Measurements from ENCODE around the gene RXFP1.
A peak's percentile ranks its signal among the peaks of the same experiment; 100 is the strongest.
"Not testable (repeated sequence)": the region's sequence is repeated elsewhere in the genome, so short reads cannot be mapped to it uniquely, and the experiment has no call there.

The RXFP1 gene

DNA sequence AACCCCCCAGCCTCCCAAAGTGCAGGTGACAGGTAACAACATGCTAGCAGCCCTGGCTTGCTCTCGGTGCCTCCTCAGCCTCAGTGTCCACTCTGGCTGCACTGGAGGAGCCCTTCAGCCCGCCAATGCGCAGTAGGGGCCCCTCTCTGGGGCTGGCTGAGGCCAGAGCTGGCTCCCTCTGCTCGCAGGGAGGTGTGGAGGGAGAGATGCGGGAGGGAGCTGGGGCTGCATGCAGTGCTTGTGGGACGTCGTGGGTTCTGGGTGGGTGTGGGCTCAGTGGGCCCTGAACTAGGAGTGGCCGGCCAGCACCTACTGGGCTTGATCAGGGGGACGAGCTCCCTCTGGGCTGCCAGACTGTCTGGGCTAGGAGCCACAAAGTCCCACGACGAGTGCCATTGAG, 135.6 kb downstream of the RXFP1 start:
- POLR2A ChIA-PET = no interaction called here
- CTCF ChIA-PET = no interaction called here
- no peak for DNase-seq (ENCODE audit: extremely low spot score)
- TF ChIP-seq CTBP1 (IDR thresholded peaks at IDR 0.05; ENCODE audit: borderline replicate concordance) (no peak), L3MBTL2 (conservative IDR thresholded peaks at IDR 0.05) (no peak), LEF1 (IDR thresholded peaks at IDR 0.05; ENCODE audit: borderline replicate concordance) (no peak), TARDBP (IDR thresholded peaks at IDR 0.05) (no peak), HDGF (IDR thresholded peaks at IDR 0.05; ENCODE audit: borderline replicate concordance) (no peak)
- TF ChIP-seq, protein P1, sequence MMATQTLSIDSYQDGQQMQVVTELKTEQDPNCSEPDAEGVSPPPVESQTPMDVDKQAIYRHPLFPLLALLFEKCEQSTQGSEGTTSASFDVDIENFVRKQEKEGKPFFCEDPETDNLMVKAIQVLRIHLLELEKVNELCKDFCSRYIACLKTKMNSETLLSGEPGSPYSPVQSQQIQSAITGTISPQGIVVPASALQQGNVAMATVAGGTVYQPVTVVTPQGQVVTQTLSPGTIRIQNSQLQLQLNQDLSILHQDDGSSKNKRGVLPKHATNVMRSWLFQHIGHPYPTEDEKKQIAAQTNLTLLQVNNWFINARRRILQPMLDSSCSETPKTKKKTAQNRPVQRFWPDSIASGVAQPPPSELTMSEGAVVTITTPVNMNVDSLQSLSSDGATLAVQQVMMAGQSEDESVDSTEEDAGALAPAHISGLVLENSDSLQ (IDR thresholded peaks at IDR 0.05) = no peak

DNA sequence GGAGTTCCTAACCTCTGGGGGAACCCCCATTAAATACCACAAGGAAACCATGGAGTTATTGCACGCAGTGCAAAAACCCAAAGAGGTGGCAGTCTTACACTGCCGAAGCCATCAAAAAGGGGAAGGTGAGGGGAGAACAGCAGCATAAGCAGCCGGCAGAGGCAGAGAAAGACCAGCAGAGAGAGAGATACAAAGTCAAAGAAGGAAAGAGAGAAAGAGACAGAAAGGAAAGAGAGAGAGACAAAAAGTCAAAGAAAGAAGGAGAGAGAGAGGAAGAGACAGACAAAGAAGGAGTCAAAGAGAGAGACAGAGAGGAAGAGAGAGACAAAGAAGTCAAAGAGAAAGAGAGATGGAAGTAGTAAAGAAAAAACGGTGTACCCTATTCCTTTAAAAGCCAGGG, 141.6 kb downstream of the RXFP1 start:
- POLR2A ChIA-PET; DNase-seq (ENCODE audit: extremely low spot score); CTCF ChIA-PET: not testable (repeated sequence)

DNA sequence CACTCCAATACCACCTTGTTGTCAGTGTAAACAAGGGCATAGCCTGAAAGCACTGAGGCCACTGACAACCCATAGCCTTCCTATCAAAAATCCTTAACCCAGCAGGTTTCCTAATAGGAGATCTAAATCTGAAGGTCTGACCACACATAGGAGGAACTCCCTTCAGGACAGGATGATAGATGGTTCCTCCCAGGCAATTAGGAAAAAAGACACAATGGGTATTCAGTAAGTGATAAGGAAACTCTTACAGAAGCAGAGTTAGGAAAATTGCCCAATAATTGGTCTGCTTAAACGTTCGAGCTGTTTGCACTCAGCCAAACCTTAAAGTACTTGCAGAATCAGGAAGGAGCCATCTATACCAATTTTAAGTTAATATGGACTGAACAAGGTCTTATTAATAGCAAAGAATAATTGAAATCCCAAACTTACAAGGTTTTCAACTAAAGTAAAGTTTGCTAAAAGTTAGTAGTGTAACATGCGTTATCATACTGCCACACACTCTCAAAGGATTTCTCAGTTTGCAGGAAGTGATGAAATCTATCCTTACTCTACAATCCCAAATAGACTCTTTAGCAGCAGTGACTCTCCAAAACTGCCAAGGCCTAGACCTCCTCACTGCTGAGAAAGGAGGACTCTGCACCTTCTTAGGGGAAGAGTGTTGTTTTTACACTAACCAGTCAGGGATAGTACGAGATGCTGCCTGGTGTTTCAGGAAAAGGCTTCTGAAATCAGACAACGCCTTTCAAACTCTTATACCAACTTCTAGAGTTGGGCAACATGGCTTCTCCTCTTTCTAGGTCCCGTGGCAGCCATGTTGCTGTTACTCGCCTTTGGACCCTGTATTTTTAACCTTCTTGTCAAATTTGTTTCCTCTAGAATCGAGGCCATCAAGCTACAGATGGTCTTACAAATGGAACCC, 142.3 kb downstream of the RXFP1 start:
- POLR2A ChIA-PET; DNase-seq (ENCODE audit: extremely low spot score): not testable (repeated sequence)
- CTCF ChIA-PET = interaction anchor here (1.2 kb wide), 1 partner anchor 8 kb away, joined by 3 read pairs; no protein-coding TSS in a partner anchor

GRCh38 chr4:158664806-158665205, 143.1 kb downstream of the RXFP1 start:
- ChIA-PET POLR2A (no interaction called here), CTCF (interaction anchor here (1.2 kb wide), 1 partner anchor 9 kb away, joined by 3 read pairs; no protein-coding TSS in a partner anchor)
- TF ChIP-seq CTBP1 (IDR thresholded peaks at IDR 0.05; ENCODE audit: borderline replicate concordance) = no peak
- no peak for TF ChIP-seq L3MBTL2 (conservative IDR thresholded peaks at IDR 0.05)
- TF ChIP-seq, protein P1 (IDR thresholded peaks at IDR 0.05) = no peak
- TF ChIP-seq ARNT (IDR thresholded peaks at IDR 0.05) = no peak
- no peak for TF ChIP-seq FOXA1 (IDR thresholded peaks at IDR 0.05)
- no peak for TF ChIP-seq HDGF (IDR thresholded peaks at IDR 0.05; ENCODE audit: borderline replicate concordance)
- TF ChIP-seq FOXM1 (IDR thresholded peaks at IDR 0.05; ENCODE audit: borderline replicate concordance) = no peak
- TF ChIP-seq SUZ12 (IDR thresholded peaks at IDR 0.05) = no peak
- no peak for DNase-seq (ENCODE audit: extremely low spot score)

- no peak for DNase-seq (ENCODE audit: extremely low spot score)
- ChIA-PET POLR2A (interaction anchor here (0.8 kb wide), 1 partner anchor 11 kb away, joined by 3 read pairs; no protein-coding TSS in a partner anchor), CTCF (interaction anchor here (0.5 to 1.2 kb wide), 3 partner anchors 44 to 1904 kb away, joined by 3 to 5 read pairs (median 3); no protein-coding TSS in a partner anchor)
- no peak for TF ChIP-seq ZNF384 (IDR thresholded peaks at IDR 0.05)
- TF ChIP-seq ELF4 (IDR thresholded peaks at IDR 0.05) = no peak
- TF ChIP-seq HDGF (IDR thresholded peaks at IDR 0.05; ENCODE audit: borderline replicate concordance) = no peak
- TF ChIP-seq SUZ12 (IDR thresholded peaks at IDR 0.05) = no peak
- TF ChIP-seq FOXA1 (IDR thresholded peaks at IDR 0.05) = no peak
- no peak for TF ChIP-seq ARNT (IDR thresholded peaks at IDR 0.05)
- TF ChIP-seq, protein P1 (IDR thresholded peaks at IDR 0.05) = no peak
- TF ChIP-seq BHLHE40 (IDR thresholded peaks at IDR 0.05; ENCODE audit: borderline replicate concordance) = no peak
- TF ChIP-seq LEF1 (IDR thresholded peaks at IDR 0.05; ENCODE audit: borderline replicate concordance) = no peak
- TF ChIP-seq SP1 (IDR thresholded peaks at IDR 0.05) = no peak
- TF ChIP-seq TARDBP (IDR thresholded peaks at IDR 0.05) = no peak
- TF ChIP-seq FOXM1 (IDR thresholded peaks at IDR 0.05; ENCODE audit: borderline replicate concordance) = no peak
- TF ChIP-seq L3MBTL2 (conservative IDR thresholded peaks at IDR 0.05) = no peak
- TF ChIP-seq FOXK2 (IDR thresholded peaks at IDR 0.05) = no peak
- no peak for TF ChIP-seq NFRKB (IDR thresholded peaks at IDR 0.05)
- no peak for TF ChIP-seq CTBP1 (IDR thresholded peaks at IDR 0.05; ENCODE audit: borderline replicate concordance)
Measured at GRCh38 chr4:158666892-158667291, 145.2 kb downstream of the RXFP1 start.

DNA sequence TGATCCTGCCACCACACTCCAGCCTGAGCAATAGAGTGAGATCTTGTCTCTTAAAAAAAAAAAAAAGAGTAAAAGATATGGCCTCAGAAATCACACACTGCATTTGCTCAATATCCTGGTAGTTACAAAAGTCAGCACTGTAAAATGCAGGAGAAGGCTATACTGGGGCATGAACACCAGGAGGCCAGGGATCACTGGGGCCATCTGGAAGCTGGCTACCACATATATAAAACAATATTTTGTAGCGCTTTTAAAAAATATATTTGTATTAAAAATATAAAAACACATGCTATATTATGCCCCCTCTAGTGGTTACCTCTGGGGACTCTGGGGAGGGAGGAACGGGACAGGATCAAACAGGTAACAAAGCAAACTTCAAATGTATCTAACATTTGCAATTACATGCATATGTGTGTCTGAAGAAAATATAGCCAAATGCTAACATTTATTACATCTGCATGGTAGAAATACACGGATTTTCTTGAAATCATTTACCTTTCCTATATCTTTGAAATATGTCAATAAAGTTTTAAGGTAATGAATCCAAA, 146.0 kb downstream of the RXFP1 start:
- TF ChIP-seq HDGF (IDR thresholded peaks at IDR 0.05; ENCODE audit: borderline replicate concordance) (no peak), SP1 (IDR thresholded peaks at IDR 0.05) (no peak), ZNF384 (IDR thresholded peaks at IDR 0.05) (peak; percentile 55), LEF1 (IDR thresholded peaks at IDR 0.05; ENCODE audit: borderline replicate concordance) (no peak), TARDBP (IDR thresholded peaks at IDR 0.05) (no peak)
- CTCF ChIA-PET = interaction anchor here (0.5 to 1.2 kb wide), 4 partner anchors 43 to 1905 kb away, joined by 3 to 5 read pairs (median 3); no protein-coding TSS in a partner anchor
- DNase-seq (ENCODE audit: extremely low spot score) = peak; percentile 44
- POLR2A ChIA-PET = no interaction called here

GRCh38 chr4:158669310-158669709, 147.6 kb downstream of the RXFP1 start:
- TF ChIP-seq SUZ12 (IDR thresholded peaks at IDR 0.05) = no peak
- TF ChIP-seq HDGF (IDR thresholded peaks at IDR 0.05; ENCODE audit: borderline replicate concordance) = no peak
- TF ChIP-seq FOXA1 (IDR thresholded peaks at IDR 0.05) = no peak
- TF ChIP-seq ELF4 (IDR thresholded peaks at IDR 0.05) = no peak
- TF ChIP-seq FOXM1 (IDR thresholded peaks at IDR 0.05; ENCODE audit: borderline replicate concordance) = no peak
- TF ChIP-seq ZNF384 (IDR thresholded peaks at IDR 0.05) = no peak
- no peak for TF ChIP-seq LEF1 (IDR thresholded peaks at IDR 0.05; ENCODE audit: borderline replicate concordance)
- no peak for TF ChIP-seq NFRKB (IDR thresholded peaks at IDR 0.05)
- no peak for TF ChIP-seq TARDBP (IDR thresholded peaks at IDR 0.05)
- no peak for TF ChIP-seq ARNT (IDR thresholded peaks at IDR 0.05)
- POLR2A ChIA-PET = no interaction called here
- CTCF ChIA-PET = no interaction called here
- DNase-seq (ENCODE audit: extremely low spot score) = no peak

All from HEK293T (cell line).